Endothelial cell of umbilical vein (primary cell): ENCODE data around the gene GNB1L. TPM values are rescaled to one million over a fixed set of nuclear protein-coding genes. Genes with fewer than 3 reads are reported as not detected.

Experiments
- BruUV-seq: library from RNA; stranded (reverse); fragments of 400-500 nt; replicated peaks from 2 replicates; lab custom pipeline; 2021; lab: Mats Ljungman, UMichigan
- CTCF ChIA-PET: fragments of 300-600, 350-600 bp; sonication (Branson Sonifier 250); formaldehyde crosslinking; loops from one replicate; lab custom pipeline; 2021; ENCODE audit warnings: antibody characterized with exemption, inconsistent platforms; lab: Charles Lee
- POLR2A ChIA-PET: fragments of 300-600, 350-600 bp; sonication (Branson Sonifier 250); formaldehyde crosslinking; loops from one replicate; lab custom pipeline; 2021; ENCODE audit warnings: antibody characterized with exemption, inconsistent platforms; lab: Charles Lee
- DNase-seq: peaks from one replicate; pipeline ENCODE4 v3.0.0-alpha.2; 2011; ENCODE audit warnings: low read depth, low spot score
- FAIRE-seq: peaks from 2 replicates; lab custom pipeline; 2011; peaks lifted over from hg19 to GRCh38; lab: Jason Lieb, UNC
- H2AFZ ChIP-seq: 2 replicates; pipeline ENCODE4 v1.6.0; 2012; ENCODE audit warnings: low read depth, low read length, control low read depth, inconsistent platforms
- H3K27ac ChIP-seq: 2 replicates; pipeline ENCODE4 v1.5.1; 2011; ENCODE audit warnings: low read depth, mild to moderate bottlenecking, control low read depth, low read length, moderate library complexity; ENCODE audit not compliant: insufficient read depth
- H3K27me3 ChIP-seq, 2 experiments: 2 replicates each; pipeline versions ENCODE4 v1.6.0 to v1.6.1; 2011; ENCODE audit warnings: low read length in 2 of 2, mixed read lengths in 1 of 2; ENCODE audit not compliant: control insufficient read depth in 2 of 2, insufficient read depth in 2 of 2
- H3K36me3 ChIP-seq, 2 experiments: 2 replicates in 1 of 2; 3 replicates in 1 of 2; pipeline ENCODE4 v1.5.1; 2011; ENCODE audit warnings: low read length in 2 of 2, mild to moderate bottlenecking in 1 of 2, moderate library complexity in 1 of 2; ENCODE audit not compliant: control insufficient read depth in 2 of 2, insufficient read depth in 2 of 2; ENCODE audit errors: extremely low read depth in 1 of 2
- H3K4me1 ChIP-seq: 3 replicates; pipeline ENCODE4 v1.5.1; 2011; ENCODE audit warnings: mild to moderate bottlenecking, low read length; ENCODE audit not compliant: control insufficient read depth, insufficient read depth; ENCODE audit errors: extremely low read depth
- H3K4me2 ChIP-seq: 2 replicates; pipeline ENCODE4 v1.6.1; 2011; ENCODE audit warnings: low read length, control low read depth, mixed read lengths; ENCODE audit not compliant: insufficient read depth
- H3K4me3 ChIP-seq, 3 experiments: fragments of 200-600 bp in 1 of 3; sonication (generic), shearing (Covaris generic) in 1 of 3; replicated peaks in 1 of 3; 2 replicates each; pipeline ENCODE4 v1.5.1; 2011 to 2016; ENCODE audit warnings: control low read depth in 3 of 3, low read length in 3 of 3, mild to moderate bottlenecking in 2 of 3, inconsistent platforms in 1 of 3, low read depth in 1 of 3, moderate library complexity in 1 of 3; ENCODE audit not compliant: insufficient read depth in 1 of 3
- H3K79me2 ChIP-seq: 2 replicates; pipeline ENCODE4 v1.6.0; 2012; ENCODE audit warnings: low read length, inconsistent platforms; ENCODE audit not compliant: control insufficient read depth, insufficient read depth
- H3K9ac ChIP-seq: replicated peaks from 2 replicates; pipeline ENCODE3; 2011; ENCODE audit warnings: low read length, control low read depth; ENCODE audit not compliant: insufficient read depth; ENCODE audit errors: extremely low read depth
- H3K9me1 ChIP-seq: replicated peaks from 3 replicates; pipeline ENCODE4 v1.6.0; 2011; ENCODE audit warnings: mild to moderate bottlenecking, low read length; ENCODE audit not compliant: control insufficient read depth, insufficient read depth; ENCODE audit errors: extremely low read depth
- H3K9me3 ChIP-seq: replicated peaks from 2 replicates; pipeline ENCODE4 v1.5.1; 2012; ENCODE audit warnings: low read length, inconsistent platforms; ENCODE audit not compliant: control insufficient read depth, insufficient read depth
- H4K20me1 ChIP-seq: replicated peaks from 2 replicates; pipeline ENCODE3; 2011; ENCODE audit warnings: mild to moderate bottlenecking, low read length; ENCODE audit not compliant: control insufficient read depth, insufficient read depth; ENCODE audit errors: extremely low read depth
- CTCF ChIP-seq, 2 donors: IDR thresholded peaks; 1 replicate in 1 of 2; 2 replicates in 1 of 2; pipeline ENCODE4 v1.5.1; 2011; ENCODE audit warnings: low read length in 2 of 2, mild to moderate bottlenecking in 2 of 2, moderate library complexity in 2 of 2, control low read depth in 1 of 2, inconsistent platforms in 1 of 2, low read depth in 1 of 2; ENCODE audit not compliant: insufficient read depth in 1 of 2; ENCODE audit errors: extremely low read depth in 1 of 2
- EZH2 ChIP-seq: IDR thresholded peaks from 2 replicates; pipeline ENCODE4 v1.6.1; 2012; ENCODE audit warnings: borderline replicate concordance, low read depth, mild to moderate bottlenecking, moderate library complexity, low read length, inconsistent platforms; ENCODE audit not compliant: severe bottlenecking
- FOS ChIP-seq: IDR thresholded peaks from 2 replicates; pipeline ENCODE4 v1.6.1; 2011; ENCODE audit warnings: mild to moderate bottlenecking, low read length, moderate library complexity, borderline replicate concordance; ENCODE audit not compliant: insufficient read depth
- GATA2 ChIP-seq: IDR thresholded peaks from 2 replicates; pipeline ENCODE4 v1.7.0; 2011; ENCODE audit warnings: low read depth, mild to moderate bottlenecking, moderate library complexity, mixed read lengths, low read length; ENCODE audit not compliant: insufficient read length, insufficient read depth
- JUN ChIP-seq: IDR thresholded peaks from 2 replicates; pipeline ENCODE4 v1.6.1; 2011; ENCODE audit warnings: borderline replicate concordance, low read depth; ENCODE audit not compliant: insufficient read length, insufficient read depth
- MAX ChIP-seq: IDR thresholded peaks from 2 replicates; pipeline ENCODE4 v1.6.1; 2011; ENCODE audit not compliant: insufficient read depth, insufficient read length
- MYC ChIP-seq: IDR thresholded peaks from one replicate; pipeline ENCODE4 v1.6.1; 2011; ENCODE audit warnings: mild to moderate bottlenecking, low read depth, low read length
- POLR2A ChIP-seq: IDR thresholded peaks from 2 replicates; pipeline ENCODE4 v1.6.1; 2012; ENCODE audit warnings: low read depth, mild to moderate bottlenecking, control low read depth, low read length
- POLR2AphosphoS5 ChIP-seq: IDR thresholded peaks from 2 replicates; pipeline ENCODE4 v1.6.1; 2012; ENCODE audit warnings: low read depth, mild to moderate bottlenecking, control low read depth, low read length, moderate library complexity; ENCODE audit not compliant: insufficient read depth
- dilution Hi-C: fragments of 300-500 bp; cut with MboI; formaldehyde crosslinking; loops from one replicate; pipeline ENCODE4 v1.15.0; 2019; ENCODE audit warnings: low sequenced_read_pairs; ENCODE audit not compliant: extremely low pct_ligation_motif_present
- intact Hi-C: fragments of 100-400 bp; cut with micrococcal nuclease; formaldehyde crosslinking; loops from one replicate; pipeline ENCODE4 v1.10.0; 2022
- polyA plus RNA-seq, 4 experiments: library from polyadenylated mRNA; depleted of rRNA in 3 of 4; stranded (reverse) in 3 of 4; unstranded in 1 of 4; fragments of >200 nt; gene quantifications; 2 replicates each; pipeline versions ENCODE4 v1.2.1 to v1.2.3, GENCODE V29; 2011 to 2012; ENCODE audit warnings: missing spikeins in 1 of 4
- total RNA-seq: library from RNA; stranded (reverse); gene quantifications from 2 replicates; pipeline ENCODE4 v1.2.3, GENCODE V29; 2021

The GNB1L gene
- total and polyA plus RNA-seq, 2 donors (not counting 3 experiments of a cell fraction or from before 2014, with no cell fraction given), result 5.4 to 5.9 TPM

- Histone ChIP-seq H3K4me1 (peaks cover 30% of the 10 kb centered on the region), H3K27ac (peak overlapping the region; percentile 80), H3K9me3 (no peaks in the 10 kb centered on the region), H3K9ac (peak overlapping the region; percentile 19), H4K20me1 (no peaks in the 10 kb centered on the region), H3K79me2 (no peaks in the 10 kb centered on the region), H3K9me1 (no peaks in the 10 kb centered on the region), H3K36me3 (no peaks in the 10 kb centered on the region), H3K4me3 (no peak overlapping the region), H3K4me2 (peak overlapping the region; percentile 39), H3K27me3 (no peaks in the 10 kb centered on the region), H2AFZ (peak overlapping the region; percentile 42)
- BruUV-seq, result no TSS peak
- ChIA-PET POLR2A (interaction anchor here (1.2 to 1.3 kb wide), 2 partner anchors 12 kb away, joined by 3 to 4 read pairs; no protein-coding TSS in a partner anchor), CTCF (interaction anchor here (0.9 to 2.3 kb wide), 9 partner anchors 10 to 113 kb away, joined by 3 to 12 read pairs (median 7); partner anchors contain the start of genes GNB1L and RTL10)
- TF ChIP-seq CTCF (IDR thresholded peaks at IDR 0.05; ENCODE audit: extremely low read depth in 1 of 2, insufficient read depth in 1 of 2, low read depth in 1 of 2, low read length in 2 of 2), result no peak
- no peak for TF ChIP-seq MYC
- TF ChIP-seq FOS, result no peak
- no peak for TF ChIP-seq MAX
- no peak for TF ChIP-seq JUN
- TF ChIP-seq POLR2A, result no peak
- no peak for TF ChIP-seq GATA2
- TF ChIP-seq POLR2AphosphoS5, result no peak
- TF ChIP-seq EZH2, result no peak
- DNase-seq (no peak), FAIRE-seq (no peak)
- intact Hi-C loops, result loop anchor here (1.0 to 2.0 kb wide), 4 partner anchors 10 to 71 kb away; partner anchors contain the start of genes GNB1L and RTL10
- dilution Hi-C loops, result no loop called here
Observed at GRCh38 chr22:19843857-19844376, 10.8 kb downstream of the GNB1L start.
